LoVo (cell line): ENCODE results near the gene PNP.
A peak's percentile ranks its signal among the peaks of the same experiment; 100 is the strongest.
"Not testable (repeated sequence)": the region's sequence is repeated elsewhere in the genome, so short reads cannot be mapped to it uniquely, and the experiment has no call there.

Experiments used
- DNase-seq: peaks from one replicate; pipeline ENCODE4 v3.0.0-alpha.2; 2016; ENCODE audit warnings: low spot score

PNP gene

DNA sequence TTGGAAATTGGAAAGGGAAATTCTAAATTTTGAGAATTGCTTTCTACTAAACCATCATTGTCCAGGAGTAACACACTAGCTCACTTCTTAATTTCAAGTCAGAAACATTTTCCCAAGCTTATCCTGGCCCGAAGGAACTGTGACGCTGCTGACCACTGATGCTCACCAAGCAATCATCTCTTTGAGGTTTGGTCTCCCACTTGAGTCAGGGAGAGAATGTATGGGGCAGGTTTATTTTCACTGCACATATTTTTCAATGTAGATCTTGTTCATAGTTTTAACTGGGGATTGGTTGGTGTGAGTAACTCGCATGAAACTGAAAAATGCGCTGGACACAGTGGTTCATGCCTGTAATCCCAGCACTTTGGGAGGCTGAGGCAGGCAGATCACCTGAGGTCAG is 23.3 kb downstream of the PNP start:
- DNase-seq, result no peak

DNA sequence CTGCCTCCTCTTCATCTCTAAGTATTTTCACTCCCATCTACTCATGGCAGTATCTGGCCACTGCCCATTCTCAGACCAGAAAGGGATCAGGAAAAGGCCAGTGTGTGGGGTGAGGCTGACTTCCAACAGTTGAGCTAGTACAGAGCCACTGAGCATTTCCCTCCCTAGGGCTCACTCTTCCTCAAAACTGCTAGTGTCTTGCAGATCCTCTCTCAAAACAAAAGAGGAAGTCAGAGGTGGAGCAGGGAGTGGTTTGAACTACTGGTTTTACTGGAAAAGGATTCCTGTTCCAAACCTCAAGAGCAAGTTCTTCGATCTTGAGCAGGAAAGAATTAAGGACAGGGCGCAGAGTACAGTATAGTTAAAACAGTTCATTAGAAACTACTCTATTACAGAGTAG is 24.4 kb downstream of the PNP start:
- DNase-seq, result no peak

- DNase-seq, result peak; percentile 26
Measured at GRCh38 chr14:20494935-20495766, 25.9 kb downstream of the PNP start.

- no peak for DNase-seq
Measured at GRCh38 chr14:20498622-20499021, 29.4 kb downstream of the PNP start.

GRCh38 chr14:20499108-20499507 is 29.9 kb downstream of the PNP start:
- no peak for DNase-seq

DNA sequence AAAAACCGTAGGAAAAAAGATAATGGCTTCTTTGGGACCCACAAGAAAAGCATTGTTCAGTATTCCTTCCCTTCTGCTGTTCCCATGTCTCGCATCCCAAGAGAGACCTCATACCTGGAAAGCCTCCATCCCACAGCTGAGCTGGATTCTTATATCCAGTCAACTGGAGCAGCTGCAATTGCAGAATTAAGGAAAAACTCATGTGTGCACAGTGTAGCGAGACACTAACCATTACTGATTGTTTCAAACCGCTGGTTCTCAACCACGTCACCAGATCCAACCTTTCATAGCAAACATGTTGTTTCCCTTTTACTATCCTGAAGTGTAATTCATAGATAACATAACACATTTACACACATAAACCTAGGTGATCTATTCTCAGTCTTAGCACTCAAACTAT is 30.7 kb downstream of the PNP start:
- DNase-seq, result no peak

GRCh38 chr14:20501346-20501745 is 32.1 kb downstream of the PNP start:
- no peak for DNase-seq

- DNase-seq, result no peak
Measured at GRCh38 chr14:20503898-20504297, 34.7 kb downstream of the PNP start.

- not testable (repeated sequence) for DNase-seq
Measured at GRCh38 chr14:20506276-20506675, 37.1 kb downstream of the PNP start.

- not testable (repeated sequence) for DNase-seq
Measured at GRCh38 chr14:20506752-20507151, 37.5 kb downstream of the PNP start.

DNA sequence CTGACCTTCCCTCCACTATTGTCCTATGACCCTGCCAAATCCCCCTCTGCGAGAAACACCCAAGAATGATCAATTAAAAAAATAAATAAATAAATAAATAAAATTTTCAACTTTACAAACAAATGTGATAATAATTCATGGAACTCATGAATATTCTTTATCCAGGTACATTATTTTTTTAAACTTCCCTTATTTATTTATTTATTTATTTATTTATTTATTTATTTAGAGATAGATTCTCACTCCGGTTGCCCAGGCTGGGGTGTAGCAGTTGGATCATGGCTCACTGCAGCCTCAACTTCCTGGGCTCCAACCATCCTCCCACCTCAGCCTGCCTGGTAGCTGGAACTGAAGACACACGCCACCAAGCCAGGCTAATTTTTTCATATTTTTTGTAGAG is 38.3 kb downstream of the PNP start:
- not testable (repeated sequence) for DNase-seq

DNA sequence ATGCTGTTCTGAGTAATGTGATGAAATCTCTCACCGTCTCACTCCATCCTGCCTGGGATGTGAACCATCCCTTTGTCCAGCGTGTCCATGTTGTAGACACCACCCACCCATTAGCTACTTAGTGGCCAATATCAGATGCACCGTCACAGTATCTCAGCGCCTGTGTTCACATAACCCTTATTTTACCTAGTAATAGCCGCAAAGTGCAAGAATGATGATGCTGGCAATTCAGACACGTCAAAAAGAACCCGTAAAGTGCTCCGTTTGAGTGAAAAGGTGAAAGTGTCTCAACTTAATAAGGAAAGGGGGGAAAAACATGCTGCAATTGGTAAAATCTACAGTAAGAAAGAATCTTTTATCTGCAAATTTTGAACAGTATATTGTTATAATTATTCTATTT is 39.2 kb downstream of the PNP start:
- DNase-seq, result no peak

DNA sequence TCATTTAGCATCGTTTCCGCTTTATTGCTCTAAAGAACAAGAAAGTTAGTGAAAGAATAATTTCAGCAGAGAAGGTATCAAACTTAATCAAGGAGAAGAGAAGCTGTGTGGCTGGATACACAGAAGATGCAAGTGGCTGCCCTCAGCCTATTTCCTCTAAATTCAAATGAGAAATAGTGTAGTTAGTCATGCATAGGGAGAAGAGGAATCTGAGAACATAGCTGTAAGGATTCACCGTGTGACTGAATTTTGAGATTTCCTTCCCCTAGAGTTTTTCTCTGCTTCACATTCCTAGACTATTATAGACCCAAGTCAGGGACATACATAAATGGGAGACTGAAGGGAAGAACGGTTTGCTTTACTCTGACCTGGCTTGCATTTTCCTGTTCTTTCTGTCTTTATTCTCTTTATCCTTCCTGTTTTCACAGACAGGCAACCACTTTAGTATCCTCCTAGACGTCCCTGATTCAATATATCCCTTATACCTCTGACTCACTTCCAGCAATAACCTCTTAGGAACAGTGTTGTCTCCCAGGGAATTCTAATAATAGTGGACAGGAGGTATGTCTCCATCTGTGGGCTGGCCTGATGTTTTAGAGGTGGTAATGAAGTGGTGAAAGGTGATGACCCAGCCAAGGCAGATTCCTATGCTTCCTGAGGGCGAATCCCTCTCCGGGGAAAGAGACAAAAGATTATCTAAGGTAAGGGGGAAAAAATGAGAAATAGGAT is 43.1 kb downstream of the PNP start:
- DNase-seq, result no peak

DNA sequence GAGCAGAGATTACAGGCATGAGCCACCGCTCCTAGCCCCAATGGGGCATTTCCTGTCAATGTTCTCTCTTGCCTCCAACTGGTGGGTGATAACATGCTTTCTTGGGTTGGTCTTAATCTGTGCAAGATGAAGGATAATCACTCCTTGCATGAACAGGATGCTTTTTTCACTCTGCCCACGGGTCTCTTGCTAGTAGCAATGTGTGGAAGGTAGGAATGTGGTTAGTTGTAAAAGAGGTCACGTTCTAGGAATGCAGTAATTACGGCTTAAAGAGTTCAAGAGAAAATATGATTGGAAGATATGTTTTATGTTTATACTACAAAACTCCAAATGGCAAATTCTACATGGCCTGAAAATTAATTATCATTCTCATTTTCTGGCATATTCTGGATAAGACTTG is 46.6 kb downstream of the PNP start:
- DNase-seq, result no peak

GRCh38 chr14:20516921-20517320 is 47.7 kb downstream of the PNP start:
- DNase-seq, result no peak

DNA sequence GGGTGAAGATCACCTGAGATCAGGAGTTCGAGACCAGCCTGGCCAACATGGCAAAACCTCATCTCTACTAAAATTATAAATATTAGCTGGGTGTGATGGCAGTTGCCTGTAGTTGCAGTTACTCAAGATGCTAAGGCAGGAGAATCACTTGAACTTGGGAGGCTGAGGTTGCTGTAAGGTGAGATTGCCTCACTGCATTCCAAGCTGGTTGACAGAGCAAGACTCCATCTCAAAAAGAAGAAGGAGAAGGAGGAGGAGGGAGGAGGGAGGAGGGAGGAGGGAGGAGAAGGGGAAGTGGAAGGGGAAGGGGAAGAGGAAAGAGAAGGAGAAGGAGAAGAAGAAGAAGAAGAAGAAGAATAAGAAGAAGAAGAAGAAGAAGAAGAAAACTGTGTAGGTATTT is 53.1 kb downstream of the PNP start:
- DNase-seq, result no peak

DNA sequence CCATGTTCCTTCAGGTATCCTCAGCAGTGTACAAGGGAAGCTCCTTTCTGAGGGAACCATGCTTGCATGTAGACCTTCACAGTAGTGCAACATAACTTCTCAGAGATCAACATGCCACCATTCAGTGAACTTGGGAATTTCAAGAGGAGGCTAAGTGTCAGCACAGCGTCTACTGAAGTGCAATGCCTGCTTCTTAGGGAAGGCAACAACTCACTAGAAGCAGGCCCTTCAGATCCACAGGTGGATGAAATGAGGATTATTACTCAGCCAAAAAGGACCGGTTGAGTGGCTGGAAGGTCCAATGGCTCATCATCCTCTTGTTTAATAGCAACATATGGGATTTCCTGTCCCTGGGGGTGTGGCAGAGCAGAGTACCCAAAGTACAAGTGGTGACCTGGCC is 54.8 kb downstream of the PNP start:
- no peak for DNase-seq
